ENCODE measurements around the gene DDC.

- TF ChIP-seq CTCF (IDR thresholded peaks at IDR 0.05; ENCODE audit: low read depth, low read length) (no peak), EZH2phosphoT487 (IDR thresholded peaks at IDR 0.05; ENCODE audit: low read depth) (no peak)
Observed at GRCh38 chr7:50584793-50585408, 19.7 kb upstream of the DDC start.
